ENCODE measurements around the gene IRF9.
A peak's percentile ranks its signal among the peaks of the same experiment; 100 is the strongest.

Gene IRF9

GRCh38 chr14:24159777-24160498 lies 1.1 kb upstream of the IRF9 start:
- TF ChIP-seq CTCF (IDR thresholded peaks at IDR 0.05): no peak
- Histone ChIP-seq H3K27ac (peak overlapping the region; percentile 94), H3K36me3 (peaks cover 79% of the 10 kb centered on the region), H3K4me1 (ENCODE audit: control insufficient read depth in 1 of 2, insufficient read depth in 1 of 2, low read depth in 1 of 2, low read length in 1 of 2) (peaks cover 36 to 42% of the 10 kb centered on the region in 2 experiments), H3K27me3 (no peaks in the 10 kb centered on the region), H3K4me3 (ENCODE audit: low read depth in 1 of 2, low read length in 1 of 2) (no peak overlapping the region), H3K9me3 (no peaks in the 10 kb centered on the region)

- peaks cover 42 to 47% of the 10 kb centered on the region in 2 experiments for H3K4me1 ChIP-seq (ENCODE audit: control insufficient read depth in 1 of 2, insufficient read depth in 1 of 2, low read depth in 1 of 2, low read length in 1 of 2)
Observed at GRCh38 chr14:24160499-24160849, 591 bp upstream of the IRF9 start.

GRCh38 chr14:24162093-24162492 lies 1.0 kb downstream of the IRF9 start:
- Histone ChIP-seq H3K36me3 (peaks cover 79% of the 10 kb centered on the region), H3K4me3 (ENCODE audit: low read depth in 1 of 2, low read length in 1 of 2) (peak overlapping the region; percentile 83 to 94), H3K27ac (peak overlapping the region; percentile 94), H3K4me1 (ENCODE audit: control insufficient read depth in 1 of 2, insufficient read depth in 1 of 2, low read depth in 1 of 2, low read length in 1 of 2) (peaks cover 58 to 63% of the 10 kb centered on the region in 2 experiments), H3K27me3 (no peaks in the 10 kb centered on the region), H3K9me3 (no peaks in the 10 kb centered on the region)
- TF ChIP-seq CTCF (IDR thresholded peaks at IDR 0.05): no peak

More at GRCh38 chr14:24160499-24160849, 591 bp upstream of the IRF9 start:
- H3K27me3 ChIP-seq: no peaks in the 10 kb centered on the region
- peaks cover 79% of the 10 kb centered on the region for H3K36me3 ChIP-seq
- no peak for TF ChIP-seq CTCF (IDR thresholded peaks at IDR 0.05)
- H3K9me3 ChIP-seq: no peaks in the 10 kb centered on the region
- H3K4me3 ChIP-seq (ENCODE audit: low read depth in 1 of 2, low read length in 1 of 2): peak overlapping the region in 1 of 2 experiments; percentile 83
- peak overlapping the region; percentile 94 for H3K27ac ChIP-seq

GRCh38 chr14:24164518-24164991 lies 3.5 kb downstream of the IRF9 start:
- Histone ChIP-seq H3K4me1 (ENCODE audit: control insufficient read depth in 1 of 2, insufficient read depth in 1 of 2, low read depth in 1 of 2, low read length in 1 of 2) (peaks cover 73 to 85% of the 10 kb centered on the region in 2 experiments), H3K4me3 (ENCODE audit: low read depth in 1 of 2, low read length in 1 of 2) (no peak overlapping the region)

GRCh38 chr14:24165785-24166184 lies 4.7 kb downstream of the IRF9 start:
- H3K4me1 ChIP-seq (ENCODE audit: control insufficient read depth in 1 of 2, insufficient read depth in 1 of 2, low read depth in 1 of 2, low read length in 1 of 2): peaks cover 72 to 84% of the 10 kb centered on the region in 2 experiments
- H3K9me3 ChIP-seq: no peaks in the 10 kb centered on the region
- peaks cover 82% of the 10 kb centered on the region for H3K36me3 ChIP-seq
- no peak for TF ChIP-seq CTCF (IDR thresholded peaks at IDR 0.05)
- peak overlapping the region; percentile 94 for H3K27ac ChIP-seq
- H3K27me3 ChIP-seq: no peaks in the 10 kb centered on the region
- H3K4me3 ChIP-seq (ENCODE audit: low read depth in 1 of 2, low read length in 1 of 2): no peak overlapping the region

More at GRCh38 chr14:24164518-24164991, 3.5 kb downstream of the IRF9 start:
- TF ChIP-seq CTCF (IDR thresholded peaks at IDR 0.05): no peak
- no peaks in the 10 kb centered on the region for H3K27me3 ChIP-seq
- H3K27ac ChIP-seq: peak overlapping the region; percentile 94
- peaks cover 83% of the 10 kb centered on the region for H3K36me3 ChIP-seq
- no peaks in the 10 kb centered on the region for H3K9me3 ChIP-seq
